Measurements from ENCODE around the gene ADGRG2.

ADGRG2 gene

GRCh38 chrX:18962329-18962728, 159.9 kb downstream of the ADGRG2 start:
- H3K27ac ChIP-seq (ENCODE audit: extremely low read depth, low read depth, low read length) = no peak overlapping the region
- no peaks in the 10 kb centered on the region; the same call in 1 of the 2 replicates for H3K9me3 ChIP-seq (ENCODE audit: control insufficient read depth, insufficient read depth, low read depth, low read length)
- CTCF ChIA-PET = interaction anchor here (0.7 to 1.6 kb wide), 2 partner anchors 10 to 371 kb away, joined by 3 to 4 read pairs; no protein-coding TSS in a partner anchor
- TF ChIP-seq ZNF701 (tag by site-specific recombination; IDR thresholded peaks at IDR 0.05) (no peak), ZNF223 (tag by site-specific recombination; IDR thresholded peaks at IDR 0.05) (no peak), HOXA7 (CRISPR knock-in tag; IDR thresholded peaks at IDR 0.05; ENCODE audit: borderline replicate concordance) (no peak), KLF16 (tag by site-specific recombination; IDR thresholded peaks at IDR 0.05) (no peak), ZNF26 (tag by site-specific recombination; IDR thresholded peaks at IDR 0.05) (no peak), KLF8 (tag by site-specific recombination; IDR thresholded peaks at IDR 0.05) (no peak), ZNF776 (tag by site-specific recombination; IDR thresholded peaks at IDR 0.05; ENCODE audit: borderline replicate concordance) (no peak), ZNF416 (tag by site-specific recombination; IDR thresholded peaks at IDR 0.05) (no peak), ZNF548 (tag by site-specific recombination; IDR thresholded peaks at IDR 0.05) (no peak), TCF7L2 (IDR thresholded peaks at IDR 0.05; ENCODE audit: borderline replicate concordance, low read depth, low read length) (no peak), ZBTB20 (tag by site-specific recombination; IDR thresholded peaks at IDR 0.05) (no peak), ZNF335 (tag by site-specific recombination; conservative IDR thresholded peaks at IDR 0.05) (no peak), ZNF175 (tag by site-specific recombination; IDR thresholded peaks at IDR 0.05) (no peak), KLF17 (tag by site-specific recombination; IDR thresholded peaks at IDR 0.05) (no peak), ZNF155 (tag by site-specific recombination; IDR thresholded peaks at IDR 0.05) (no peak), ZNF423 (tag by site-specific recombination; IDR thresholded peaks at IDR 0.05) (no peak), ZSCAN23 (tag by site-specific recombination; IDR thresholded peaks at IDR 0.05) (no peak)
- TF ChIP-seq, protein P1, sequence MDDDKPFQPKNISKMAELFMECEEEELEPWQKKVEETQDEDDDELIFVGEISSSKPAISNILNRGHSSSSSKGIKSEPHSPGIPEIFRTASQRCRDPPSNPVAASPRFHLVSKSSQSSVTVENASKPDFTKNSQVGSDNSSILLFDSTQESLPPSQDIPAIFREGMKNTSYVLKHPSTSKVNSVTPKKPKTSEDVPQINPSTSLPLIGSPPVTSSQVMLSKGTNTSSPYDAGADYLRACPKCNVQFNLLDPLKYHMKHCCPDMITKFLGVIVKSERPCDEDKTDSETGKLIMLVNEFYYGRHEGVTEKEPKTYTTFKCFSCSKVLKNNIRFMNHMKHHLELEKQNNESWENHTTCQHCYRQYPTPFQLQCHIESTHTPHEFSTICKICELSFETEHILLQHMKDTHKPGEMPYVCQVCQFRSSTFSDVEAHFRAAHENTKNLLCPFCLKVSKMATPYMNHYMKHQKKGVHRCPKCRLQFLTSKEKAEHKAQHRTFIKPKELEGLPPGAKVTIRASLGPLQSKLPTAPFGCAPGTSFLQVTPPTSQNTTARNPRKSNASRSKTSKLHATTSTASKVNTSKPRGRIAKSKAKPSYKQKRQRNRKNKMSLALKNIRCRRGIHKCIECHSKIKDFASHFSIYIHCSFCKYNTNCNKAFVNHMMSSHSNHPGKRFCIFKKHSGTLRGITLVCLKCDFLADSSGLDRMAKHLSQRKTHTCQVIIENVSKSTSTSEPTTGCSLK (tag by site-specific recombination; IDR thresholded peaks at IDR 0.05) = no peak
- TF ChIP-seq, protein P2, sequence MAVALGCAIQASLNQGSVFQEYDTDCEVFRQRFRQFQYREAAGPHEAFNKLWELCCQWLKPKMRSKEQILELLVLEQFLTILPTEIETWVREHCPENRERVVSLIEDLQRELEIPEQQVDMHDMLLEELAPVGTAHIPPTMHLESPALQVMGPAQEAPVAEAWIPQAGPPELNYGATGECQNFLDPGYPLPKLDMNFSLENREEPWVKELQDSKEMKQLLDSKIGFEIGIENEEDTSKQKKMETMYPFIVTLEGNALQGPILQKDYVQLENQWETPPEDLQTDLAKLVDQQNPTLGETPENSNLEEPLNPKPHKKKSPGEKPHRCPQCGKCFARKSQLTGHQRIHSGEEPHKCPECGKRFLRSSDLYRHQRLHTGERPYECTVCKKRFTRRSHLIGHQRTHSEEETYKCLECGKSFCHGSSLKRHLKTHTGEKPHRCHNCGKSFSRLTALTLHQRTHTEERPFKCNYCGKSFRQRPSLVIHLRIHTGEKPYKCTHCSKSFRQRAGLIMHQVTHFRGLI (tag by site-specific recombination; IDR thresholded peaks at IDR 0.05) = no peak
- H3K4me1 ChIP-seq (ENCODE audit: control insufficient read depth, insufficient read depth, low read length) = no peaks in the 10 kb centered on the region
- POLR2A ChIA-PET = no interaction called here
- H3K36me3 ChIP-seq (ENCODE audit: control insufficient read depth in 2 of 2, insufficient read depth in 1 of 2, low read length in 2 of 2) = no peaks in the 10 kb centered on the region
- H3K4me3 ChIP-seq (ENCODE audit: low read depth, low read length) = no peak overlapping the region

- Histone ChIP-seq H3K36me3 (ENCODE audit: control insufficient read depth in 2 of 2, insufficient read depth in 1 of 2, low read length in 2 of 2) (no peaks in the 10 kb centered on the region), H3K9me3 (ENCODE audit: control insufficient read depth, insufficient read depth, low read depth, low read length) (no peaks in the 10 kb centered on the region; the same call in 1 of the 2 replicates), H3K27ac (ENCODE audit: extremely low read depth, low read depth, low read length) (no peak overlapping the region), H3K4me3 (ENCODE audit: low read depth, low read length) (no peak overlapping the region), H3K4me1 (ENCODE audit: control insufficient read depth, insufficient read depth, low read length) (no peaks in the 10 kb centered on the region)
- CTCF ChIA-PET = interaction anchor here (0.7 to 1.0 kb wide), 2 partner anchors 30 to 372 kb away, joined by 3 to 4 read pairs; no protein-coding TSS in a partner anchor
- POLR2A ChIA-PET = no interaction called here
- no peak for TF ChIP-seq BCL11B (tag by site-specific recombination; IDR thresholded peaks at IDR 0.05; ENCODE audit: low read depth)
- TF ChIP-seq ZNF558 (tag by site-specific recombination; IDR thresholded peaks at IDR 0.05) = no peak
- no peak for TF ChIP-seq OVOL3 (tag by site-specific recombination; IDR thresholded peaks at IDR 0.05)
- TF ChIP-seq KLF17 (tag by site-specific recombination; IDR thresholded peaks at IDR 0.05) = no peak
- TF ChIP-seq ZNF138 (tag by site-specific recombination; IDR thresholded peaks at IDR 0.05; ENCODE audit: borderline replicate concordance) = no peak
- TF ChIP-seq ZNF830 (tag by site-specific recombination; IDR thresholded peaks at IDR 0.05; ENCODE audit: low read depth) = no peak
- no peak for TF ChIP-seq ZNF791 (tag by site-specific recombination; IDR thresholded peaks at IDR 0.05)
- no peak for TF ChIP-seq ZNF175 (tag by site-specific recombination; IDR thresholded peaks at IDR 0.05)
- TF ChIP-seq, protein P3, sequence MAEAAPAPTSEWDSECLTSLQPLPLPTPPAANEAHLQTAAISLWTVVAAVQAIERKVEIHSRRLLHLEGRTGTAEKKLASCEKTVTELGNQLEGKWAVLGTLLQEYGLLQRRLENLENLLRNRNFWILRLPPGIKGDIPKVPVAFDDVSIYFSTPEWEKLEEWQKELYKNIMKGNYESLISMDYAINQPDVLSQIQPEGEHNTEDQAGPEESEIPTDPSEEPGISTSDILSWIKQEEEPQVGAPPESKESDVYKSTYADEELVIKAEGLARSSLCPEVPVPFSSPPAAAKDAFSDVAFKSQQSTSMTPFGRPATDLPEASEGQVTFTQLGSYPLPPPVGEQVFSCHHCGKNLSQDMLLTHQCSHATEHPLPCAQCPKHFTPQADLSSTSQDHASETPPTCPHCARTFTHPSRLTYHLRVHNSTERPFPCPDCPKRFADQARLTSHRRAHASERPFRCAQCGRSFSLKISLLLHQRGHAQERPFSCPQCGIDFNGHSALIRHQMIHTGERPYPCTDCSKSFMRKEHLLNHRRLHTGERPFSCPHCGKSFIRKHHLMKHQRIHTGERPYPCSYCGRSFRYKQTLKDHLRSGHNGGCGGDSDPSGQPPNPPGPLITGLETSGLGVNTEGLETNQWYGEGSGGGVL (tag by site-specific recombination; IDR thresholded peaks at IDR 0.05) = no peak
Observed at GRCh38 chrX:18961686-18962085, 160.6 kb downstream of the ADGRG2 start.

Data from HEK293 (cell line).